ENCODE measurements around the gene NRCAM. TPM values are rescaled to one million over a fixed set of nuclear protein-coding genes. Genes with fewer than 3 reads are reported as not detected.

Gene NRCAM
- total and polyA plus RNA-seq, 2 of the 13 experiments (the other 11 are each of a cell fraction or from before 2014, with no cell fraction given) = 0.31 to 0.33 TPM

DNA sequence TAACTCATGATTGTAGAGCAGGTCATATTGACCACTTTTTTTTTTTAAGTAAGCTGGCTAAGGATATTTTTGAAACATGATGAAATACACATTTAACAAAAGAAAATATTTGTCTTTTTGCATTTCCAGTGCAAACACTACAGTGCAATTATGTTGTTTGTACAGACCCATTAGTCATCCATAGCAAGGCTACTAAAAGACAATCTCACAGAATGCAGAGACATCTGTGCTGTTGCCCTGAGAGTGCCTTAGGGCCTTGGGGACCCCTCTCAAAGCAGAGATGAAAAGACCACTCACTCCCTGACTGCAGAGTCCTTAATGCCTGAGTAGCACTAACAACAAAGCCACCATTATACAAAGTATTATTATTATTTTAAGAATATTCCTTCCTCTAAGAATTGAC lies 104.5 kb downstream of the NRCAM start (continued):
- TF ChIP-seq, protein P1, sequence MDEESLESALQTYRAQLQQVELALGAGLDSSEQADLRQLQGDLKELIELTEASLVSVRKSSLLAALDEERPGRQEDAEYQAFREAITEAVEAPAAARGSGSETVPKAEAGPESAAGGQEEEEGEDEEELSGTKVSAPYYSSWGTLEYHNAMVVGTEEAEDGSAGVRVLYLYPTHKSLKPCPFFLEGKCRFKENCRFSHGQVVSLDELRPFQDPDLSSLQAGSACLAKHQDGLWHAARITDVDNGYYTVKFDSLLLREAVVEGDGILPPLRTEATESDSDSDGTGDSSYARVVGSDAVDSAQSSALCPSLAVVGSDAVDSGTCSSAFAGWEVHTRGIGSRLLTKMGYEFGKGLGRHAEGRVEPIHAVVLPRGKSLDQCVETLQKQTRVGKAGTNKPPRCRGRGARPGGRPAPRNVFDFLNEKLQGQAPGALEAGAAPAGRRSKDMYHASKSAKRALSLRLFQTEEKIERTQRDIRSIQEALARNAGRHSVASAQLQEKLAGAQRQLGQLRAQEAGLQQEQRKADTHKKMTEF (CRISPR knock-in tag; IDR thresholded peaks at IDR 0.05) = peak; percentile 68
- TF ChIP-seq, protein P2, sequence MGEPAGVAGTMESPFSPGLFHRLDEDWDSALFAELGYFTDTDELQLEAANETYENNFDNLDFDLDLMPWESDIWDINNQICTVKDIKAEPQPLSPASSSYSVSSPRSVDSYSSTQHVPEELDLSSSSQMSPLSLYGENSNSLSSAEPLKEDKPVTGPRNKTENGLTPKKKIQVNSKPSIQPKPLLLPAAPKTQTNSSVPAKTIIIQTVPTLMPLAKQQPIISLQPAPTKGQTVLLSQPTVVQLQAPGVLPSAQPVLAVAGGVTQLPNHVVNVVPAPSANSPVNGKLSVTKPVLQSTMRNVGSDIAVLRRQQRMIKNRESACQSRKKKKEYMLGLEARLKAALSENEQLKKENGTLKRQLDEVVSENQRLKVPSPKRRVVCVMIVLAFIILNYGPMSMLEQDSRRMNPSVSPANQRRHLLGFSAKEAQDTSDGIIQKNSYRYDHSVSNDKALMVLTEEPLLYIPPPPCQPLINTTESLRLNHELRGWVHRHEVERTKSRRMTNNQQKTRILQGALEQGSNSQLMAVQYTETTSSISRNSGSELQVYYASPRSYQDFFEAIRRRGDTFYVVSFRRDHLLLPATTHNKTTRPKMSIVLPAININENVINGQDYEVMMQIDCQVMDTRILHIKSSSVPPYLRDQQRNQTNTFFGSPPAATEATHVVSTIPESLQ (CRISPR knock-in tag; conservative IDR thresholded peaks at IDR 0.05) = no peak
- peak; percentile 90 for TF ChIP-seq GATAD2A (CRISPR knock-in tag; IDR thresholded peaks at IDR 0.05)
- TF ChIP-seq, protein P3, sequence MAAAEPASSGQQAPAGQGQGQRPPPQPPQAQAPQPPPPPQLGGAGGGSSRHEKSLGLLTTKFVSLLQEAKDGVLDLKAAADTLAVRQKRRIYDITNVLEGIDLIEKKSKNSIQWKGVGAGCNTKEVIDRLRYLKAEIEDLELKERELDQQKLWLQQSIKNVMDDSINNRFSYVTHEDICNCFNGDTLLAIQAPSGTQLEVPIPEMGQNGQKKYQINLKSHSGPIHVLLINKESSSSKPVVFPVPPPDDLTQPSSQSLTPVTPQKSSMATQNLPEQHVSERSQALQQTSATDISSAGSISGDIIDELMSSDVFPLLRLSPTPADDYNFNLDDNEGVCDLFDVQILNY (CRISPR knock-in tag; conservative IDR thresholded peaks at IDR 0.05) = no peak
- peak; percentile 77; the same call in 1 of the 2 replicates for TF ChIP-seq SALL1 (CRISPR knock-in tag; IDR thresholded peaks at IDR 0.05)
- no peak for TF ChIP-seq ZKSCAN1 (IDR thresholded peaks at IDR 0.05; ENCODE audit: low read length)
- TF ChIP-seq SPEN (CRISPR knock-in tag; IDR thresholded peaks at IDR 0.05; ENCODE audit: low read depth) = no peak
- peak; percentile 77 for TF ChIP-seq TBL1XR1 (IDR thresholded peaks at IDR 0.05; ENCODE audit: borderline replicate concordance, low read length, partially characterized antibody)
- TF ChIP-seq, protein P4, sequence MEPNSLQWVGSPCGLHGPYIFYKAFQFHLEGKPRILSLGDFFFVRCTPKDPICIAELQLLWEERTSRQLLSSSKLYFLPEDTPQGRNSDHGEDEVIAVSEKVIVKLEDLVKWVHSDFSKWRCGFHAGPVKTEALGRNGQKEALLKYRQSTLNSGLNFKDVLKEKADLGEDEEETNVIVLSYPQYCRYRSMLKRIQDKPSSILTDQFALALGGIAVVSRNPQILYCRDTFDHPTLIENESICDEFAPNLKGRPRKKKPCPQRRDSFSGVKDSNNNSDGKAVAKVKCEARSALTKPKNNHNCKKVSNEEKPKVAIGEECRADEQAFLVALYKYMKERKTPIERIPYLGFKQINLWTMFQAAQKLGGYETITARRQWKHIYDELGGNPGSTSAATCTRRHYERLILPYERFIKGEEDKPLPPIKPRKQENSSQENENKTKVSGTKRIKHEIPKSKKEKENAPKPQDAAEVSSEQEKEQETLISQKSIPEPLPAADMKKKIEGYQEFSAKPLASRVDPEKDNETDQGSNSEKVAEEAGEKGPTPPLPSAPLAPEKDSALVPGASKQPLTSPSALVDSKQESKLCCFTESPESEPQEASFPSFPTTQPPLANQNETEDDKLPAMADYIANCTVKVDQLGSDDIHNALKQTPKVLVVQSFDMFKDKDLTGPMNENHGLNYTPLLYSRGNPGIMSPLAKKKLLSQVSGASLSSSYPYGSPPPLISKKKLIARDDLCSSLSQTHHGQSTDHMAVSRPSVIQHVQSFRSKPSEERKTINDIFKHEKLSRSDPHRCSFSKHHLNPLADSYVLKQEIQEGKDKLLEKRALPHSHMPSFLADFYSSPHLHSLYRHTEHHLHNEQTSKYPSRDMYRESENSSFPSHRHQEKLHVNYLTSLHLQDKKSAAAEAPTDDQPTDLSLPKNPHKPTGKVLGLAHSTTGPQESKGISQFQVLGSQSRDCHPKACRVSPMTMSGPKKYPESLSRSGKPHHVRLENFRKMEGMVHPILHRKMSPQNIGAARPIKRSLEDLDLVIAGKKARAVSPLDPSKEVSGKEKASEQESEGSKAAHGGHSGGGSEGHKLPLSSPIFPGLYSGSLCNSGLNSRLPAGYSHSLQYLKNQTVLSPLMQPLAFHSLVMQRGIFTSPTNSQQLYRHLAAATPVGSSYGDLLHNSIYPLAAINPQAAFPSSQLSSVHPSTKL (CRISPR knock-in tag; IDR thresholded peaks at IDR 0.05) = peak; percentile 96
- TF ChIP-seq KDM6A (CRISPR knock-in tag; IDR thresholded peaks at IDR 0.05; ENCODE audit: low read depth) = peak; percentile 15; the same call in 1 of the 2 replicates
- peak in 1 of 2 experiments; percentile 9; a peak in 1 of 4 replicates for TF ChIP-seq NR2F1 (CRISPR knock-in tag; IDR thresholded peaks at IDR 0.05)
- no peak for TF ChIP-seq ZSCAN22 (CRISPR knock-in tag; IDR thresholded peaks at IDR 0.05)
- no peak for TF ChIP-seq RELA (CRISPR knock-in tag; IDR thresholded peaks at IDR 0.05)
- TF ChIP-seq, protein P5, sequence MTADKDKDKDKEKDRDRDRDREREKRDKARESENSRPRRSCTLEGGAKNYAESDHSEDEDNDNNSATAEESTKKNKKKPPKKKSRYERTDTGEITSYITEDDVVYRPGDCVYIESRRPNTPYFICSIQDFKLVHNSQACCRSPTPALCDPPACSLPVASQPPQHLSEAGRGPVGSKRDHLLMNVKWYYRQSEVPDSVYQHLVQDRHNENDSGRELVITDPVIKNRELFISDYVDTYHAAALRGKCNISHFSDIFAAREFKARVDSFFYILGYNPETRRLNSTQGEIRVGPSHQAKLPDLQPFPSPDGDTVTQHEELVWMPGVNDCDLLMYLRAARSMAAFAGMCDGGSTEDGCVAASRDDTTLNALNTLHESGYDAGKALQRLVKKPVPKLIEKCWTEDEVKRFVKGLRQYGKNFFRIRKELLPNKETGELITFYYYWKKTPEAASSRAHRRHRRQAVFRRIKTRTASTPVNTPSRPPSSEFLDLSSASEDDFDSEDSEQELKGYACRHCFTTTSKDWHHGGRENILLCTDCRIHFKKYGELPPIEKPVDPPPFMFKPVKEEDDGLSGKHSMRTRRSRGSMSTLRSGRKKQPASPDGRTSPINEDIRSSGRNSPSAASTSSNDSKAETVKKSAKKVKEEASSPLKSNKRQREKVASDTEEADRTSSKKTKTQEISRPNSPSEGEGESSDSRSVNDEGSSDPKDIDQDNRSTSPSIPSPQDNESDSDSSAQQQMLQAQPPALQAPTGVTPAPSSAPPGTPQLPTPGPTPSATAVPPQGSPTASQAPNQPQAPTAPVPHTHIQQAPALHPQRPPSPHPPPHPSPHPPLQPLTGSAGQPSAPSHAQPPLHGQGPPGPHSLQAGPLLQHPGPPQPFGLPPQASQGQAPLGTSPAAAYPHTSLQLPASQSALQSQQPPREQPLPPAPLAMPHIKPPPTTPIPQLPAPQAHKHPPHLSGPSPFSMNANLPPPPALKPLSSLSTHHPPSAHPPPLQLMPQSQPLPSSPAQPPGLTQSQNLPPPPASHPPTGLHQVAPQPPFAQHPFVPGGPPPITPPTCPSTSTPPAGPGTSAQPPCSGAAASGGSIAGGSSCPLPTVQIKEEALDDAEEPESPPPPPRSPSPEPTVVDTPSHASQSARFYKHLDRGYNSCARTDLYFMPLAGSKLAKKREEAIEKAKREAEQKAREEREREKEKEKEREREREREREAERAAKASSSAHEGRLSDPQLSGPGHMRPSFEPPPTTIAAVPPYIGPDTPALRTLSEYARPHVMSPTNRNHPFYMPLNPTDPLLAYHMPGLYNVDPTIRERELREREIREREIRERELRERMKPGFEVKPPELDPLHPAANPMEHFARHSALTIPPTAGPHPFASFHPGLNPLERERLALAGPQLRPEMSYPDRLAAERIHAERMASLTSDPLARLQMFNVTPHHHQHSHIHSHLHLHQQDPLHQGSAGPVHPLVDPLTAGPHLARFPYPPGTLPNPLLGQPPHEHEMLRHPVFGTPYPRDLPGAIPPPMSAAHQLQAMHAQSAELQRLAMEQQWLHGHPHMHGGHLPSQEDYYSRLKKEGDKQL (CRISPR knock-in tag; IDR thresholded peaks at IDR 0.05; ENCODE audit: low read depth) = peak; percentile 66; the same call in 1 of the 2 replicates
- TF ChIP-seq RFX1 (IDR thresholded peaks at IDR 0.05) = no peak
- peak; percentile 68; the same call in 1 of the 2 replicates for TF ChIP-seq CEBPB (IDR thresholded peaks at IDR 0.05; ENCODE audit: borderline replicate concordance, low read depth, low read length)

Data from HepG2 (cell line).